ENCODE results near the gene APEH. TPM values are rescaled to one million over a fixed set of nuclear protein-coding genes. Genes with fewer than 3 reads are reported as not detected.
A peak's percentile ranks its signal among the peaks of the same experiment; 100 is the strongest.

Gene APEH
- total RNA-seq, 1 experiment from 2014 or later: 78.3 TPM

- no peak for DNase-seq (ENCODE audit: low spot score)
These were observed 23.5 kb upstream of the APEH start for GRCh38 chr3:49650637-49651036.

- DNase-seq (ENCODE audit: low spot score): no peak
These were observed 21.8 kb upstream of the APEH start for GRCh38 chr3:49652218-49652902.

GRCh38 chr3:49652903-49653415, 21.2 kb upstream of the APEH start:
- no peak for DNase-seq (ENCODE audit: low spot score)

GRCh38 chr3:49653621-49654020, 20.5 kb upstream of the APEH start:
- DNase-seq (ENCODE audit: low spot score): no peak

- DNase-seq (ENCODE audit: low spot score): no peak
These were observed 19.9 kb upstream of the APEH start for GRCh38 chr3:49654176-49654825.

- no peak for DNase-seq (ENCODE audit: low spot score)
These were observed 19.1 kb upstream of the APEH start for GRCh38 chr3:49654955-49655556.

- DNase-seq (ENCODE audit: low spot score): no peak
These were observed 18.3 kb upstream of the APEH start for GRCh38 chr3:49655731-49656285.

GRCh38 chr3:49656541-49657112, 17.5 kb upstream of the APEH start:
- no peak for DNase-seq (ENCODE audit: low spot score)

- no peak for DNase-seq (ENCODE audit: low spot score)
These were observed 16.8 kb upstream of the APEH start for GRCh38 chr3:49657208-49657915.

- DNase-seq (ENCODE audit: low spot score): no peak
These were observed 15.4 kb upstream of the APEH start for GRCh38 chr3:49658711-49659110.

GRCh38 chr3:49659756-49660155, 14.4 kb upstream of the APEH start:
- no peak for DNase-seq (ENCODE audit: low spot score)

GRCh38 chr3:49661281-49661680, 12.9 kb upstream of the APEH start:
- DNase-seq (ENCODE audit: low spot score): peak; percentile 14

- DNase-seq (ENCODE audit: low spot score): no peak
These were observed 12.1 kb upstream of the APEH start for GRCh38 chr3:49662021-49662420.

GRCh38 chr3:49662720-49663413, 11.3 kb upstream of the APEH start:
- no peak for DNase-seq (ENCODE audit: low spot score)

- DNase-seq (ENCODE audit: low spot score): no peak
These were observed 10.3 kb upstream of the APEH start for GRCh38 chr3:49663831-49664230.

GRCh38 chr3:49664300-49664699, 9.9 kb upstream of the APEH start:
- no peak for DNase-seq (ENCODE audit: low spot score)

- no peak for DNase-seq (ENCODE audit: low spot score)
These were observed 8.2 kb upstream of the APEH start for GRCh38 chr3:49665822-49666519.

- no peak for DNase-seq (ENCODE audit: low spot score)
These were observed 7.6 kb upstream of the APEH start for GRCh38 chr3:49666592-49666991.

- DNase-seq (ENCODE audit: low spot score): no peak
These were observed 6.3 kb upstream of the APEH start for GRCh38 chr3:49667701-49668413.

GRCh38 chr3:49668414-49668797, 5.7 kb upstream of the APEH start:
- DNase-seq (ENCODE audit: low spot score): no peak
